A673 (cell line): ENCODE results near the gene AIMP1. TPM values are rescaled to one million over a fixed set of nuclear protein-coding genes. Genes with fewer than 3 reads are reported as not detected.

Source experiments
- BruUV-seq: library from RNA; stranded (reverse); fragments of 400-500 nt; replicated peaks from 2 replicates; lab custom pipeline; 2021; lab: Mats Ljungman, UMichigan
- CTCF ChIA-PET: fragments of 300-600 bp; sonication (Branson Sonifier 250); formaldehyde crosslinking; loops from one replicate; lab custom pipeline; 2022; ENCODE audit warnings: antibody characterized with exemption; lab: Charles Lee
- POLR2A ChIA-PET: fragments of 300-600 bp; sonication (Branson Sonifier 250); formaldehyde crosslinking; loops from one replicate; lab custom pipeline; 2022; ENCODE audit warnings: antibody characterized with exemption; ENCODE audit not compliant: low non-redundant PET; lab: Charles Lee
- DNase-seq: peaks from one replicate; pipeline ENCODE4 v3.0.0-alpha.2; 2015; ENCODE audit warnings: low spot score
- H3K27ac ChIP-seq: fragments of 200-600 bp; sonication (generic); 2 replicates; pipeline ENCODE4 v1.5.1; 2016; ENCODE audit warnings: mixed run types, low read depth, mild to moderate bottlenecking, mixed read lengths, antibody characterized with exemption, low read length; ENCODE audit not compliant: poor library complexity, severe bottlenecking
- H3K27me3 ChIP-seq: fragments of 200-600 bp; sonication (generic); replicated peaks from 2 replicates; pipeline ENCODE4 v1.6.1; 2017; ENCODE audit warnings: mixed run types, low read depth, mild to moderate bottlenecking, mixed read lengths, antibody characterized with exemption, low read length; ENCODE audit not compliant: insufficient read depth, poor library complexity
- H3K36me3 ChIP-seq: fragments of 200-600 bp; sonication (generic); 2 replicates; pipeline ENCODE4 v1.6.1; 2016; ENCODE audit warnings: mixed run types, mild to moderate bottlenecking, mixed read lengths, antibody characterized with exemption, low read length; ENCODE audit not compliant: insufficient read depth, poor library complexity, severe bottlenecking
- H3K4me1 ChIP-seq: fragments of 200-600 bp; sonication (generic); 2 replicates; pipeline ENCODE4 v1.6.1; 2017; ENCODE audit warnings: mixed run types, mild to moderate bottlenecking, mixed read lengths, antibody characterized with exemption, low read length; ENCODE audit not compliant: insufficient read depth, poor library complexity, severe bottlenecking
- H3K4me3 ChIP-seq: fragments of 200-600 bp; sonication (generic); 2 replicates; pipeline ENCODE4 v1.5.1; 2016; ENCODE audit warnings: low read depth, mixed run types, mild to moderate bottlenecking, mixed read lengths, low read length; ENCODE audit not compliant: poor library complexity, severe bottlenecking
- H3K9me3 ChIP-seq: fragments of 200-600 bp; sonication (generic); 2 replicates; pipeline ENCODE4 v1.6.1; 2016; ENCODE audit warnings: mixed run types, low read depth, mild to moderate bottlenecking, mixed read lengths, antibody characterized with exemption, low read length; ENCODE audit not compliant: poor library complexity, severe bottlenecking
- CTCF ChIP-seq: fragments of 300-800, 200-600 bp; sonication (generic); conservative IDR thresholded peaks from 2 replicates; pipeline ENCODE4 v1.5.1; 2017; ENCODE audit warnings: low read depth, mild to moderate bottlenecking, antibody characterized with exemption, low read length, moderate library complexity, mixed read lengths
- EZH2 ChIP-seq: fragments of 200-600 bp; sonication (generic); IDR thresholded peaks from 2 replicates; pipeline ENCODE4 v1.6.1; 2017; ENCODE audit warnings: borderline replicate concordance, low read depth, mild to moderate bottlenecking, mixed read lengths, antibody characterized with exemption, low read length; ENCODE audit not compliant: poor library complexity, severe bottlenecking
- intact Hi-C: fragments of 100-400 bp; cut with micrococcal nuclease; formaldehyde crosslinking; loops from one replicate; pipeline ENCODE4 v1.10.0; 2022; ENCODE audit not compliant: unreplicated experiment
- total RNA-seq: library from RNA; stranded (reverse); gene quantifications from 2 replicates; pipeline ENCODE4 v1.2.3, GENCODE V29; 2021

Gene AIMP1
- total RNA-seq, 1 experiment from 2014 or later = 74.8 TPM

GRCh38 chr4:106368678-106369077 lies 52.3 kb downstream of the AIMP1 start, which contains the start of gene GIMD1:
Gene GIMD1 (minus strand): TSS chr4:106368778. CDS start chr4:106367435, 1,343 bp downstream.
- ChIA-PET POLR2A (no interaction called here), CTCF (no interaction called here)
- Histone ChIP-seq H3K27me3 (no peaks in the 10 kb centered on the region), H3K4me3 (no peak within 1 kb of the TSS), H3K4me1 (peaks cover 10% of the 10 kb centered on the region), H3K27ac (no peak within 1 kb of the TSS), H3K9me3 (no peaks in the 10 kb centered on the region), H3K36me3 (no peaks in the 10 kb centered on the region)
- intact Hi-C loops = loop anchor here (1.0 to 10.0 kb wide), 5 partner anchors 32 to 530 kb away; no protein-coding TSS in a partner anchor
- TF ChIP-seq CTCF (no peak), EZH2 (no peak)
- BruUV-seq = no TSS peak
- no peak for DNase-seq

GRCh38 chr4:106369456-106370060 lies 53.2 kb downstream of the AIMP1 start:
- ChIA-PET CTCF (interaction anchor here (0.7 to 1.4 kb wide), 2 partner anchors 439 to 529 kb away, joined by 5 read pairs; no protein-coding TSS in a partner anchor), POLR2A (no interaction called here)
- Histone ChIP-seq H3K4me3 (no peak overlapping the region), H3K36me3 (no peaks in the 10 kb centered on the region), H3K9me3 (no peaks in the 10 kb centered on the region), H3K27me3 (no peaks in the 10 kb centered on the region), H3K27ac (no peak overlapping the region), H3K4me1 (peaks cover 10% of the 10 kb centered on the region)
- TF ChIP-seq EZH2 = no peak
- TF ChIP-seq CTCF = peak; percentile 78
- peak; percentile 86 for DNase-seq
- intact Hi-C loops = loop anchor here (2.0 to 10.0 kb wide), 4 partner anchors 102 to 529 kb away; no protein-coding TSS in a partner anchor
- no TSS peak for BruUV-seq

GRCh38 chr4:106370214-106370613 lies 53.9 kb downstream of the AIMP1 start:
- intact Hi-C loops = no loop called here
- no peak overlapping the region for H3K4me3 ChIP-seq
- BruUV-seq = no TSS peak
- no peaks in the 10 kb centered on the region for H3K36me3 ChIP-seq
- DNase-seq = no peak
- no peak overlapping the region for H3K27ac ChIP-seq
- no peaks in the 10 kb centered on the region for H3K27me3 ChIP-seq
- no peak for TF ChIP-seq CTCF
- ChIA-PET POLR2A (interaction anchor here (0.6 kb wide), 1 partner anchor 1052 kb away, joined by 3 read pairs; no protein-coding TSS in a partner anchor), CTCF (interaction anchor here (0.6 to 1.4 kb wide), 3 partner anchors 195 to 529 kb away, joined by 3 to 5 read pairs (median 5); no protein-coding TSS in a partner anchor)
- peaks cover 10% of the 10 kb centered on the region for H3K4me1 ChIP-seq
- H3K9me3 ChIP-seq = no peaks in the 10 kb centered on the region
